ENCODE measurements around the gene PELI1.

PELI1 gene

DNA sequence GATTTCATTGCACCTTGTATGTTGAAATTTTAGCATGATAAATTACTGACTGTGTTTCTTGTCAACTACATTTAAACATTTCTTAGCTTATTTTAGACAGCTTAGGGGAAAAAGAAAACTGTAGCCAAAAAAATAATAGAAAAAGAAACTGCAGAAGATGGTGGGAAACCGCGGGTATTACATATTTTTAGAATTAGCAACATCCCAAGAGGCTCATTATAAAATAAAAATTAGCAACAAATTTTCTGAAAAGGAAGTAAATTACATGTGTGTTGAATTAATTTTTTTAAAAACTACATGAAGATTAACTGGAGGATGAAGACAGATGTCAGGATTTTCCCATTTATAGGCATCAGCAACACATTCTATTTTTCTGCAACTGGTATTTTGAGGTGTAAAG lies 4.3 kb downstream of the PELI1 start:
- peak overlapping the region; percentile 70 for H3K4me2 ChIP-seq (ENCODE audit: low read depth, low read length, poor library complexity, severe bottlenecking)
- peaks cover 18% of the 10 kb centered on the region for H4K20me1 ChIP-seq (ENCODE audit: insufficient read depth, low read length, poor library complexity, severe bottlenecking)
- H3K4me1 ChIP-seq (ENCODE audit: insufficient read depth, low read length, poor library complexity, severe bottlenecking): peaks cover 43% of the 10 kb centered on the region

DNA sequence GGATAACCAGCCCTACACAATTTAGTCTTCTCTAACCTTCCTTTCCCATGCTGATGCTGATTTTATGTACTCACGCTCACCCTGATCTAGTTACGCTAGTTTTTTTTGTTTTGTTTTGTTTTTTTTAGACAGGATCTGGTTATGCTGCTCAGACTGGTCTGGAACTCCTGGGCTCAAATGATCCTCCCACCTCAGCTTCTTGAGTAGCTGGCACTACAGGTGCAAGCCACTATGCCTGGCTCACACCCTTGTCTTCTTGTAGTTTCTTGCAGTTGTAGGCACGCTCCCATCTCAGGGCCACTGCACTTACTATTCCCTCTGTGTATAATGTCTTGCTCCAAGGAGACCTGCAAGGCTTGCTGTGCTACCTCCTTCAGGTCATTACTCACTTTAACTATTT lies 6.2 kb downstream of the PELI1 start:
- Histone ChIP-seq H3K9me3 (ENCODE audit: insufficient read depth, low read depth, low read length) (no peaks in the 10 kb centered on the region), H3K4me1 (ENCODE audit: insufficient read depth, low read length, poor library complexity, severe bottlenecking) (peaks cover 57% of the 10 kb centered on the region), H3K36me3 (ENCODE audit: insufficient read depth, low read length) (no peaks in the 10 kb centered on the region), H3K9ac (ENCODE audit: low read depth, low read length, poor library complexity, severe bottlenecking) (no peak overlapping the region), H3K4me3 (ENCODE audit: low read length, poor library complexity, severe bottlenecking) (no peak overlapping the region), H3F3A (ENCODE audit: low read depth) (no peaks in the 10 kb centered on the region), H3K4me2 (ENCODE audit: low read depth, low read length, poor library complexity, severe bottlenecking) (no peak overlapping the region), H3K27me3 (ENCODE audit: insufficient read depth, low read length, poor library complexity, severe bottlenecking) (no peaks in the 10 kb centered on the region), H3K79me2 (ENCODE audit: insufficient read depth, low read length) (peaks cover 47% of the 10 kb centered on the region; the same call in 1 of the 2 replicates), H4K20me1 (ENCODE audit: insufficient read depth, low read length, poor library complexity, severe bottlenecking) (peaks cover 22% of the 10 kb centered on the region), H2AFZ (ENCODE audit: low read length) (no peak overlapping the region), H3K9me2 (replicated peaks; ENCODE audit: low read depth, low read length) (no peaks in the 10 kb centered on the region)
- no peak for TF ChIP-seq EZH2phosphoT487 (IDR thresholded peaks at IDR 0.05; ENCODE audit: borderline replicate concordance)
- TF ChIP-seq, protein P1, sequence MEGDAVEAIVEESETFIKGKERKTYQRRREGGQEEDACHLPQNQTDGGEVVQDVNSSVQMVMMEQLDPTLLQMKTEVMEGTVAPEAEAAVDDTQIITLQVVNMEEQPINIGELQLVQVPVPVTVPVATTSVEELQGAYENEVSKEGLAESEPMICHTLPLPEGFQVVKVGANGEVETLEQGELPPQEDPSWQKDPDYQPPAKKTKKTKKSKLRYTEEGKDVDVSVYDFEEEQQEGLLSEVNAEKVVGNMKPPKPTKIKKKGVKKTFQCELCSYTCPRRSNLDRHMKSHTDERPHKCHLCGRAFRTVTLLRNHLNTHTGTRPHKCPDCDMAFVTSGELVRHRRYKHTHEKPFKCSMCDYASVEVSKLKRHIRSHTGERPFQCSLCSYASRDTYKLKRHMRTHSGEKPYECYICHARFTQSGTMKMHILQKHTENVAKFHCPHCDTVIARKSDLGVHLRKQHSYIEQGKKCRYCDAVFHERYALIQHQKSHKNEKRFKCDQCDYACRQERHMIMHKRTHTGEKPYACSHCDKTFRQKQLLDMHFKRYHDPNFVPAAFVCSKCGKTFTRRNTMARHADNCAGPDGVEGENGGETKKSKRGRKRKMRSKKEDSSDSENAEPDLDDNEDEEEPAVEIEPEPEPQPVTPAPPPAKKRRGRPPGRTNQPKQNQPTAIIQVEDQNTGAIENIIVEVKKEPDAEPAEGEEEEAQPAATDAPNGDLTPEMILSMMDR (conservative IDR thresholded peaks at IDR 0.05; ENCODE audit: low read length): no peak

More for the DNA sequence above, 4.3 kb downstream of the PELI1 start:
- Histone ChIP-seq H3K36me3 (ENCODE audit: insufficient read depth, low read length) (no peaks in the 10 kb centered on the region), H3K9me2 (replicated peaks; ENCODE audit: low read depth, low read length) (no peaks in the 10 kb centered on the region), H3K4me3 (ENCODE audit: low read length, poor library complexity, severe bottlenecking) (peak overlapping the region; percentile 11), H3K27me3 (ENCODE audit: insufficient read depth, low read length, poor library complexity, severe bottlenecking) (no peaks in the 10 kb centered on the region), H3F3A (ENCODE audit: low read depth) (no peaks in the 10 kb centered on the region), H3K9ac (ENCODE audit: low read depth, low read length, poor library complexity, severe bottlenecking) (no peak overlapping the region), H2AFZ (ENCODE audit: low read length) (no peak overlapping the region), H3K79me2 (ENCODE audit: insufficient read depth, low read length) (peaks cover 53% of the 10 kb centered on the region), H3K9me3 (ENCODE audit: insufficient read depth, low read depth, low read length) (no peaks in the 10 kb centered on the region)
- no peak for TF ChIP-seq EZH2phosphoT487 (IDR thresholded peaks at IDR 0.05; ENCODE audit: borderline replicate concordance)
- TF ChIP-seq, protein P1 (conservative IDR thresholded peaks at IDR 0.05; ENCODE audit: low read length): no peak

DNA sequence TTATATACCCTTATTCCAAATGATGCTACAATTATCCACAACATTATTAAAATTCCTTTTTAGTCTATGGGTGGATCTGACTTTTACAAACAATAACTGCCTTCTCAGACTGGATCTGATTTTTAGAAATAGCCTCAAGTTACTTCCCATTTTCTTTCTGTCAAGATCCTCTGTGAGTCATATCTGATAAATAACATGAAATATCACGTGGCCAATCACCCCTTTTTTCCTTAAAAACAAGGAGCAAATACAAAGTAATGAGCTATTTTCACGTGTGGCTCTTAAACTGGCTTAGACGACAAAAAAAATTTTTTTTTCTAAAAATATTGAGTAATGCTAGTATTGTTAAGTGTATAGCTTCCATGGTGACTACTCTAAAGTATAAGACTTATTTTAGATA lies 6.7 kb downstream of the PELI1 start:
- no peaks in the 10 kb centered on the region for H3K9me3 ChIP-seq (ENCODE audit: insufficient read depth, low read depth, low read length)
- peaks cover 42% of the 10 kb centered on the region; the same call in 1 of the 2 replicates for H3K79me2 ChIP-seq (ENCODE audit: insufficient read depth, low read length)
- H4K20me1 ChIP-seq (ENCODE audit: insufficient read depth, low read length, poor library complexity, severe bottlenecking): peaks cover 18% of the 10 kb centered on the region

More for the DNA sequence above, 6.7 kb downstream of the PELI1 start:
- Histone ChIP-seq H3K36me3 (ENCODE audit: insufficient read depth, low read length) (no peaks in the 10 kb centered on the region), H3K4me1 (ENCODE audit: insufficient read depth, low read length, poor library complexity, severe bottlenecking) (peaks cover 54% of the 10 kb centered on the region), H3K9me2 (replicated peaks; ENCODE audit: low read depth, low read length) (no peaks in the 10 kb centered on the region), H3K9ac (ENCODE audit: low read depth, low read length, poor library complexity, severe bottlenecking) (no peak overlapping the region), H3F3A (ENCODE audit: low read depth) (no peaks in the 10 kb centered on the region), H3K4me2 (ENCODE audit: low read depth, low read length, poor library complexity, severe bottlenecking) (no peak overlapping the region), H2AFZ (ENCODE audit: low read length) (no peak overlapping the region), H3K4me3 (ENCODE audit: low read length, poor library complexity, severe bottlenecking) (no peak overlapping the region), H3K27me3 (ENCODE audit: insufficient read depth, low read length, poor library complexity, severe bottlenecking) (no peaks in the 10 kb centered on the region)
- TF ChIP-seq, protein P1 (conservative IDR thresholded peaks at IDR 0.05; ENCODE audit: low read length): no peak
- no peak for TF ChIP-seq EZH2phosphoT487 (IDR thresholded peaks at IDR 0.05; ENCODE audit: borderline replicate concordance)
